ENCODE data around the gene XIRP2.

XIRP2 gene

GRCh38 chr2:167136879-167137596, 248.8 kb downstream of the XIRP2 start:
- H2BK15ac ChIP-seq (replicated peaks; ENCODE audit: low read depth), result no peak overlapping the region
- H3K79me2 ChIP-seq (ENCODE audit: control insufficient read depth, insufficient read depth, low read length), result no peaks in the 10 kb centered on the region
- no peak for DNase-seq
- H3K4ac ChIP-seq (ENCODE audit: low read depth, low read length), result no peak overlapping the region
- no peak overlapping the region for H2BK5ac ChIP-seq (ENCODE audit: low read length)
- no peaks in the 10 kb centered on the region for H3K4me1 ChIP-seq (ENCODE audit: control insufficient read depth, low read depth, low read length)
- no peak overlapping the region for H3K4me2 ChIP-seq (ENCODE audit: low read length)
- H3K79me1 ChIP-seq (ENCODE audit: low read length), result no peaks in the 10 kb centered on the region
- no peaks in the 10 kb centered on the region for H3K36me3 ChIP-seq (ENCODE audit: control insufficient read depth, insufficient read depth, low read length)
- no peak overlapping the region for H3K27ac ChIP-seq (ENCODE audit: low read depth, low read length)
- no peak overlapping the region for H4K8ac ChIP-seq (ENCODE audit: low read depth, low read length)
- H3K23ac ChIP-seq (ENCODE audit: low read length), result no peak overlapping the region
- no peak overlapping the region for H3K9ac ChIP-seq (ENCODE audit: low read length)
- H2BK120ac ChIP-seq (ENCODE audit: low read depth, low read length), result no peak overlapping the region
- no peaks in the 10 kb centered on the region for H3K27me3 ChIP-seq (ENCODE audit: insufficient read depth, low read length, poor library complexity)
- no peak overlapping the region for H3K18ac ChIP-seq (ENCODE audit: low read length)
- H3K4me3 ChIP-seq (ENCODE audit: low read length), result no peak overlapping the region
- WGBS (ENCODE audit: extremely low coverage, insufficient coverage, low lambda C conversion rate), result no CpG with 5 or more reads among the region's 5 CpGs
- H2AK5ac ChIP-seq (ENCODE audit: low read length), result no peak overlapping the region
- no peak overlapping the region for H3K56ac ChIP-seq (ENCODE audit: low read length)
- H4K5ac ChIP-seq (ENCODE audit: low read length), result no peak overlapping the region

GRCh38 chr2:167140330-167140729, 252.1 kb downstream of the XIRP2 start:
- H3K4me3 ChIP-seq (ENCODE audit: low read length), result no peak overlapping the region
- no peak overlapping the region for H2BK120ac ChIP-seq (ENCODE audit: low read depth, low read length)
- H3K27ac ChIP-seq (ENCODE audit: low read depth, low read length), result no peak overlapping the region
- H3K79me2 ChIP-seq (ENCODE audit: control insufficient read depth, insufficient read depth, low read length), result no peaks in the 10 kb centered on the region
- H3K79me1 ChIP-seq (ENCODE audit: low read length), result no peaks in the 10 kb centered on the region
- no peak overlapping the region for H3K4me2 ChIP-seq (ENCODE audit: low read length)
- no peak overlapping the region for H4K5ac ChIP-seq (ENCODE audit: low read length)
- no peak overlapping the region for H3K23ac ChIP-seq (ENCODE audit: low read length)
- H2AK5ac ChIP-seq (ENCODE audit: low read length), result no peak overlapping the region
- H2BK5ac ChIP-seq (ENCODE audit: low read length), result no peak overlapping the region
- no CpG with 5 or more reads among the region's 6 CpGs for WGBS (ENCODE audit: extremely low coverage, insufficient coverage, low lambda C conversion rate)
- H3K4ac ChIP-seq (ENCODE audit: low read depth, low read length), result no peak overlapping the region
- H2BK15ac ChIP-seq (replicated peaks; ENCODE audit: low read depth), result no peak overlapping the region
- no peak for DNase-seq
- H3K18ac ChIP-seq (ENCODE audit: low read length), result no peak overlapping the region
- H3K56ac ChIP-seq (ENCODE audit: low read length), result no peak overlapping the region
- no peak overlapping the region for H3K9ac ChIP-seq (ENCODE audit: low read length)
- H3K27me3 ChIP-seq (ENCODE audit: insufficient read depth, low read length, poor library complexity), result no peaks in the 10 kb centered on the region
- no peaks in the 10 kb centered on the region for H3K36me3 ChIP-seq (ENCODE audit: control insufficient read depth, insufficient read depth, low read length)
- H4K8ac ChIP-seq (ENCODE audit: low read depth, low read length), result no peak overlapping the region
- no peaks in the 10 kb centered on the region for H3K4me1 ChIP-seq (ENCODE audit: control insufficient read depth, low read depth, low read length)

DNA sequence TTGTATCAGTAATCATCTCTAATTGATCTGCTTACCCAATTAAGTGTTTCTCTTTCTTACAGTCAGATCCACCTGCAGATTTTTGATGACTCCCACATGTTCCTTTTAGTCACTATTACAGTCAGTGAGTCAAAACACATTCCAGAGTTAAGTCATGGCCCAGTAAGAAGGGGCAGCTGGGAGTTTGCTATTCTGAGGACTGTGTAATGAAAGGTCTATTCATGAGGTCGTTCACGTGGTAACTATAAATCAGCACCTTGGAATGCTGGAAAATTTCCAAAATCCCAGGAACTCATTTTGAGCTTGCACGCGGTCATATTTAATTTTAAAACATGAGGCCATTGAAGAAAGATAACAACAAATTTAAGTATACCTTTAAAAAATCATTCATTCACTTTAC, 252.5 kb downstream of the XIRP2 start:
- Histone ChIP-seq H3K27ac (ENCODE audit: low read depth, low read length) (no peak overlapping the region), H2BK15ac (replicated peaks; ENCODE audit: low read depth) (no peak overlapping the region), H4K8ac (ENCODE audit: low read depth, low read length) (no peak overlapping the region), H3K18ac (ENCODE audit: low read length) (no peak overlapping the region), H2BK5ac (ENCODE audit: low read length) (no peak overlapping the region), H3K27me3 (ENCODE audit: insufficient read depth, low read length, poor library complexity) (no peaks in the 10 kb centered on the region), H3K56ac (ENCODE audit: low read length) (no peak overlapping the region), H3K79me1 (ENCODE audit: low read length) (no peaks in the 10 kb centered on the region), H4K5ac (ENCODE audit: low read length) (no peak overlapping the region), H3K4me3 (ENCODE audit: low read length) (no peak overlapping the region), H3K4ac (ENCODE audit: low read depth, low read length) (no peak overlapping the region), H2BK120ac (ENCODE audit: low read depth, low read length) (no peak overlapping the region), H3K4me1 (ENCODE audit: control insufficient read depth, low read depth, low read length) (no peaks in the 10 kb centered on the region), H3K36me3 (ENCODE audit: control insufficient read depth, insufficient read depth, low read length) (no peaks in the 10 kb centered on the region), H3K4me2 (ENCODE audit: low read length) (no peak overlapping the region), H2AK5ac (ENCODE audit: low read length) (no peak overlapping the region), H3K9ac (ENCODE audit: low read length) (no peak overlapping the region), H3K79me2 (ENCODE audit: control insufficient read depth, insufficient read depth, low read length) (no peaks in the 10 kb centered on the region), H3K23ac (ENCODE audit: low read length) (no peak overlapping the region)
- WGBS (ENCODE audit: extremely low coverage, insufficient coverage, low lambda C conversion rate), result no CpG with 5 or more reads among the region's 4 CpGs
- peak; percentile 39 for DNase-seq

DNA sequence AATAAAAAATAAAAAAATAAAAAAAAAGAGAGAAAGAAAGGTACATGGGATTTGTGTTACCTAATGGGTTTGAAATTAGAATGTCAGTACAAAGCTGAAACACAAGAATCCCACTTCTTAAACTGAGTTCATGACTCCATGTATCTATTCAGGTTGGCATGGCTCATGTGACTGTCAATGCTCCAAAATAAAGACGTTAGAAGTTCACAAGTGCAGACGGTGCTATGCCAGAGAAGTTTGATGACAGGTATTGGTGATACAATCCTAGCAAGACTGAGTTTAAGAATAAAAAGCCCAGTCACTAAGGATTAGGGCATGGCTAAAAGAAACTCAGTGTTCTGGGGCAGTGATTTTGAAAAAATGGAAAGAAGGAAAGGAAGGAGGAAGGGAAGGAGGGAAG, 254.3 kb downstream of the XIRP2 start:
- H3K9ac ChIP-seq (ENCODE audit: low read length), result no peak overlapping the region
- no peak overlapping the region for H3K56ac ChIP-seq (ENCODE audit: low read length)
- DNase-seq, result no peak
- no peak overlapping the region for H3K4me2 ChIP-seq (ENCODE audit: low read length)
- no peak overlapping the region for H2BK15ac ChIP-seq (replicated peaks; ENCODE audit: low read depth)
- no peak overlapping the region for H4K8ac ChIP-seq (ENCODE audit: low read depth, low read length)
- H3K79me2 ChIP-seq (ENCODE audit: control insufficient read depth, insufficient read depth, low read length), result no peaks in the 10 kb centered on the region
- no peak overlapping the region for H4K5ac ChIP-seq (ENCODE audit: low read length)
- WGBS (ENCODE audit: extremely low coverage, insufficient coverage, low lambda C conversion rate), result no CpG with 5 or more reads among the region's 2 CpGs
- H3K4me1 ChIP-seq (ENCODE audit: control insufficient read depth, low read depth, low read length), result no peaks in the 10 kb centered on the region
- no peak overlapping the region for H3K27ac ChIP-seq (ENCODE audit: low read depth, low read length)
- no peak overlapping the region for H2AK5ac ChIP-seq (ENCODE audit: low read length)
- no peak overlapping the region for H3K4ac ChIP-seq (ENCODE audit: low read depth, low read length)
- no peak overlapping the region for H3K23ac ChIP-seq (ENCODE audit: low read length)
- H3K36me3 ChIP-seq (ENCODE audit: control insufficient read depth, insufficient read depth, low read length), result no peaks in the 10 kb centered on the region
- H2BK5ac ChIP-seq (ENCODE audit: low read length), result no peak overlapping the region
- H3K27me3 ChIP-seq (ENCODE audit: insufficient read depth, low read length, poor library complexity), result no peaks in the 10 kb centered on the region
- H3K79me1 ChIP-seq (ENCODE audit: low read length), result no peaks in the 10 kb centered on the region
- H3K4me3 ChIP-seq (ENCODE audit: low read length), result no peak overlapping the region
- no peak overlapping the region for H2BK120ac ChIP-seq (ENCODE audit: low read depth, low read length)
- H3K18ac ChIP-seq (ENCODE audit: low read length), result no peak overlapping the region

- Histone ChIP-seq H3K9ac (ENCODE audit: low read length) (no peak overlapping the region), H3K79me1 (ENCODE audit: low read length) (no peaks in the 10 kb centered on the region), H3K56ac (ENCODE audit: low read length) (no peak overlapping the region), H3K4me2 (ENCODE audit: low read length) (no peak overlapping the region), H3K27me3 (ENCODE audit: insufficient read depth, low read length, poor library complexity) (no peaks in the 10 kb centered on the region), H3K4me3 (ENCODE audit: low read length) (no peak overlapping the region), H3K27ac (ENCODE audit: low read depth, low read length) (no peak overlapping the region), H3K23ac (ENCODE audit: low read length) (no peak overlapping the region), H2BK15ac (replicated peaks; ENCODE audit: low read depth) (no peak overlapping the region), H3K4me1 (ENCODE audit: control insufficient read depth, low read depth, low read length) (no peaks in the 10 kb centered on the region), H3K4ac (ENCODE audit: low read depth, low read length) (no peak overlapping the region), H4K8ac (ENCODE audit: low read depth, low read length) (no peak overlapping the region), H3K18ac (ENCODE audit: low read length) (no peak overlapping the region), H2BK5ac (ENCODE audit: low read length) (no peak overlapping the region), H2AK5ac (ENCODE audit: low read length) (no peak overlapping the region), H3K36me3 (ENCODE audit: control insufficient read depth, insufficient read depth, low read length) (no peaks in the 10 kb centered on the region), H4K5ac (ENCODE audit: low read length) (no peak overlapping the region), H2BK120ac (ENCODE audit: low read depth, low read length) (no peak overlapping the region), H3K79me2 (ENCODE audit: control insufficient read depth, insufficient read depth, low read length) (no peaks in the 10 kb centered on the region)
- no peak for DNase-seq
- no CpG with 5 or more reads among the region's 5 CpGs for WGBS (ENCODE audit: extremely low coverage, insufficient coverage, low lambda C conversion rate)
Observed at GRCh38 chr2:167144179-167144898, 256.1 kb downstream of the XIRP2 start.
